WTC11 (cell line): ENCODE measurements around the gene COPS9. TPM values are rescaled to one million over a fixed set of nuclear protein-coding genes. Genes with fewer than 3 reads are reported as not detected.

Experiments used
- ATAC-seq: fragments of 200-7000 bp; cut with Tn5 transposase; 2 replicates; pipeline ENCODE4 v1.10.0; 2021; ENCODE audit warnings: mild to moderate bottlenecking, moderate library complexity
- CTCF ChIA-PET: fragments of 300-600 bp; sonication (Branson Sonifier 250); formaldehyde crosslinking; loops from one replicate; lab custom pipeline; 2021; ENCODE audit warnings: antibody characterized with exemption; lab: Charles Lee
- POLR2A ChIA-PET: fragments of 350-600 bp; sonication (Branson Sonifier 250); formaldehyde crosslinking; loops from one replicate; lab custom pipeline; 2021; ENCODE audit warnings: antibody characterized with exemption; lab: Charles Lee
- DNase-seq: peaks from one replicate; pipeline ENCODE4 v3.0.0; 2021; ENCODE audit warnings: low spot score
- H3K27ac Mint-ChIP-seq: 2 replicates; pipeline ENCODE4 v1.8.0; 2021; ENCODE audit warnings: mixed read lengths
- H3K27me3 Mint-ChIP-seq: 2 replicates; pipeline ENCODE4 v1.8.0; 2021; ENCODE audit warnings: low read depth, mild to moderate bottlenecking, moderate library complexity, mixed read lengths
- H3K36me3 Mint-ChIP-seq: 2 replicates; pipeline ENCODE4 v1.8.0; 2021; ENCODE audit warnings: mixed read lengths
- H3K4me1 Mint-ChIP-seq: 2 replicates; pipeline ENCODE4 v1.8.0; 2022; ENCODE audit warnings: mixed read lengths
- H3K4me3 Mint-ChIP-seq: 2 replicates; pipeline ENCODE4 v1.8.0; 2021; ENCODE audit warnings: mild to moderate bottlenecking, moderate library complexity, mixed read lengths
- H3K9me3 Mint-ChIP-seq: 2 replicates; pipeline ENCODE4 v1.8.0; 2021; ENCODE audit warnings: mixed read lengths
- E2F4 ChIP-seq: sonication (generic); formaldehyde crosslinking; IDR thresholded peaks from 2 replicates; pipeline ENCODE4 v1.8.1; 2022; ENCODE audit warnings: low read depth, mild to moderate bottlenecking, moderate library complexity, missing genetic modification reagents, borderline replicate concordance
- EMX1 ChIP-seq: fragments of 250-450 bp; sonication (Bioruptor Pico); IDR thresholded peaks from 2 replicates; pipeline ENCODE4 v1.8.0; 2021; ENCODE audit warnings: mild to moderate bottlenecking
- FOXJ3 ChIP-seq: sonication (generic); formaldehyde crosslinking; IDR thresholded peaks from 2 replicates; pipeline ENCODE4 v1.9.0; 2021; ENCODE audit warnings: missing genetic modification reagents, mild to moderate bottlenecking, borderline replicate concordance
- FOXK1 ChIP-seq: sonication (generic); formaldehyde crosslinking; IDR thresholded peaks from 2 replicates; pipeline ENCODE4 v1.8.0; 2022; ENCODE audit warnings: mild to moderate bottlenecking, moderate library complexity, missing genetic modification reagents
- GTF2I ChIP-seq: fragments of 250-450 bp; sonication (Bioruptor Pico); conservative IDR thresholded peaks from 2 replicates; pipeline ENCODE4 v1.4.0; 2021; ENCODE audit warnings: mild to moderate bottlenecking
- IRF1 ChIP-seq: sonication (generic); formaldehyde crosslinking; IDR thresholded peaks from 2 replicates; pipeline ENCODE4 v1.8.0; 2023; ENCODE audit warnings: missing genetic modification reagents
- KAT7 ChIP-seq: sonication (generic); formaldehyde crosslinking; IDR thresholded peaks from 2 replicates; pipeline ENCODE4 v1.8.1; 2023; ENCODE audit warnings: missing genetic modification reagents, mild to moderate bottlenecking, borderline replicate concordance
- NR1H2 ChIP-seq: sonication (generic); formaldehyde crosslinking; IDR thresholded peaks from 2 replicates; pipeline ENCODE4 v1.9.0; 2021; ENCODE audit warnings: mild to moderate bottlenecking, moderate library complexity, missing genetic modification reagents
- SMAD3 ChIP-seq: sonication (generic); formaldehyde crosslinking; IDR thresholded peaks from 2 replicates; pipeline ENCODE4 v1.8.0; 2022; ENCODE audit warnings: missing genetic modification reagents, mild to moderate bottlenecking, borderline replicate concordance
- SP1 ChIP-seq: sonication (generic); formaldehyde crosslinking; conservative IDR thresholded peaks from 2 replicates; pipeline ENCODE4 v1.8.1; 2022; ENCODE audit warnings: missing genetic modification reagents
- TEAD4 ChIP-seq: sonication (generic); formaldehyde crosslinking; IDR thresholded peaks from 2 replicates; pipeline ENCODE4 v1.8.0; 2022; ENCODE audit warnings: mild to moderate bottlenecking, missing genetic modification reagents
- ZNF121 ChIP-seq: sonication (generic); formaldehyde crosslinking; IDR thresholded peaks from 2 replicates; pipeline ENCODE4 v1.8.0; 2023; ENCODE audit warnings: missing genetic modification reagents
- ZNF396 ChIP-seq: fragments of 250-450 bp; sonication (Bioruptor Pico); IDR thresholded peaks from 2 replicates; pipeline ENCODE4 v1.8.0; 2021; ENCODE audit warnings: mild to moderate bottlenecking, moderate library complexity, borderline replicate concordance
- total RNA-seq: library from RNA; stranded (reverse); gene quantifications from 3 replicates; pipeline ENCODE4 v1.2.3, GENCODE V29; 2021
- TF ChIP-seq, protein P1 (sequence below): fragments of 250-450 bp; sonication (Bioruptor Pico); IDR thresholded peaks from 2 replicates; pipeline ENCODE4 v1.9.0; 2021; ENCODE audit warnings: mild to moderate bottlenecking, borderline replicate concordance
- TF ChIP-seq, protein P2 (sequence below): fragments of 250-450 bp; sonication (Bioruptor Pico); IDR thresholded peaks from 2 replicates; pipeline ENCODE4 v1.8.0; 2021; ENCODE audit warnings: mild to moderate bottlenecking
- TF ChIP-seq, protein P3 (sequence below): sonication (generic); formaldehyde crosslinking; IDR thresholded peaks from 2 replicates; pipeline ENCODE4 v1.8.1; 2023; ENCODE audit warnings: mild to moderate bottlenecking, missing genetic modification reagents
- TF ChIP-seq, protein P4 (sequence below): fragments of 250-450 bp; sonication (Bioruptor Pico); IDR thresholded peaks from 2 replicates; pipeline ENCODE4 v1.9.0; 2021; ENCODE audit warnings: mild to moderate bottlenecking
- TF ChIP-seq, protein P5 (sequence below): fragments of 250-450 bp; sonication (Bioruptor Pico); IDR thresholded peaks from 2 replicates; pipeline ENCODE4 v1.9.0; 2021; ENCODE audit warnings: mild to moderate bottlenecking
- TF ChIP-seq, protein P6 (sequence below): sonication (generic); formaldehyde crosslinking; IDR thresholded peaks from 2 replicates; pipeline ENCODE4 v1.8.1; 2022; ENCODE audit warnings: mild to moderate bottlenecking, moderate library complexity, missing genetic modification reagents
- TF ChIP-seq, protein P7 (sequence below): sonication (generic); formaldehyde crosslinking; IDR thresholded peaks from 2 replicates; pipeline ENCODE4 v1.8.1; 2022; ENCODE audit warnings: missing genetic modification reagents, borderline replicate concordance

The COPS9 gene
- total RNA-seq, 1 experiment from 2014 or later: 142 TPM

GRCh38 chr2:240136013-240136670, at the start of gene COPS9 (continued):
- TF ChIP-seq, protein P1, sequence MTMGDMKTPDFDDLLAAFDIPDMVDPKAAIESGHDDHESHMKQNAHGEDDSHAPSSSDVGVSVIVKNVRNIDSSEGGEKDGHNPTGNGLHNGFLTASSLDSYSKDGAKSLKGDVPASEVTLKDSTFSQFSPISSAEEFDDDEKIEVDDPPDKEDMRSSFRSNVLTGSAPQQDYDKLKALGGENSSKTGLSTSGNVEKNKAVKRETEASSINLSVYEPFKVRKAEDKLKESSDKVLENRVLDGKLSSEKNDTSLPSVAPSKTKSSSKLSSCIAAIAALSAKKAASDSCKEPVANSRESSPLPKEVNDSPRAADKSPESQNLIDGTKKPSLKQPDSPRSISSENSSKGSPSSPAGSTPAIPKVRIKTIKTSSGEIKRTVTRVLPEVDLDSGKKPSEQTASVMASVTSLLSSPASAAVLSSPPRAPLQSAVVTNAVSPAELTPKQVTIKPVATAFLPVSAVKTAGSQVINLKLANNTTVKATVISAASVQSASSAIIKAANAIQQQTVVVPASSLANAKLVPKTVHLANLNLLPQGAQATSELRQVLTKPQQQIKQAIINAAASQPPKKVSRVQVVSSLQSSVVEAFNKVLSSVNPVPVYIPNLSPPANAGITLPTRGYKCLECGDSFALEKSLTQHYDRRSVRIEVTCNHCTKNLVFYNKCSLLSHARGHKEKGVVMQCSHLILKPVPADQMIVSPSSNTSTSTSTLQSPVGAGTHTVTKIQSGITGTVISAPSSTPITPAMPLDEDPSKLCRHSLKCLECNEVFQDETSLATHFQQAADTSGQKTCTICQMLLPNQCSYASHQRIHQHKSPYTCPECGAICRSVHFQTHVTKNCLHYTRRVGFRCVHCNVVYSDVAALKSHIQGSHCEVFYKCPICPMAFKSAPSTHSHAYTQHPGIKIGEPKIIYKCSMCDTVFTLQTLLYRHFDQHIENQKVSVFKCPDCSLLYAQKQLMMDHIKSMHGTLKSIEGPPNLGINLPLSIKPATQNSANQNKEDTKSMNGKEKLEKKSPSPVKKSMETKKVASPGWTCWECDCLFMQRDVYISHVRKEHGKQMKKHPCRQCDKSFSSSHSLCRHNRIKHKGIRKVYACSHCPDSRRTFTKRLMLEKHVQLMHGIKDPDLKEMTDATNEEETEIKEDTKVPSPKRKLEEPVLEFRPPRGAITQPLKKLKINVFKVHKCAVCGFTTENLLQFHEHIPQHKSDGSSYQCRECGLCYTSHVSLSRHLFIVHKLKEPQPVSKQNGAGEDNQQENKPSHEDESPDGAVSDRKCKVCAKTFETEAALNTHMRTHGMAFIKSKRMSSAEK (CRISPR knock-in tag): no peak
- TF ChIP-seq, protein P2, sequence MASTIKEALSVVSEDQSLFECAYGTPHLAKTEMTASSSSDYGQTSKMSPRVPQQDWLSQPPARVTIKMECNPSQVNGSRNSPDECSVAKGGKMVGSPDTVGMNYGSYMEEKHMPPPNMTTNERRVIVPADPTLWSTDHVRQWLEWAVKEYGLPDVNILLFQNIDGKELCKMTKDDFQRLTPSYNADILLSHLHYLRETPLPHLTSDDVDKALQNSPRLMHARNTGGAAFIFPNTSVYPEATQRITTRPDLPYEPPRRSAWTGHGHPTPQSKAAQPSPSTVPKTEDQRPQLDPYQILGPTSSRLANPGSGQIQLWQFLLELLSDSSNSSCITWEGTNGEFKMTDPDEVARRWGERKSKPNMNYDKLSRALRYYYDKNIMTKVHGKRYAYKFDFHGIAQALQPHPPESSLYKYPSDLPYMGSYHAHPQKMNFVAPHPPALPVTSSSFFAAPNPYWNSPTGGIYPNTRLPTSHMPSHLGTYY (CRISPR knock-in tag): no peak
- TF ChIP-seq, protein P3, sequence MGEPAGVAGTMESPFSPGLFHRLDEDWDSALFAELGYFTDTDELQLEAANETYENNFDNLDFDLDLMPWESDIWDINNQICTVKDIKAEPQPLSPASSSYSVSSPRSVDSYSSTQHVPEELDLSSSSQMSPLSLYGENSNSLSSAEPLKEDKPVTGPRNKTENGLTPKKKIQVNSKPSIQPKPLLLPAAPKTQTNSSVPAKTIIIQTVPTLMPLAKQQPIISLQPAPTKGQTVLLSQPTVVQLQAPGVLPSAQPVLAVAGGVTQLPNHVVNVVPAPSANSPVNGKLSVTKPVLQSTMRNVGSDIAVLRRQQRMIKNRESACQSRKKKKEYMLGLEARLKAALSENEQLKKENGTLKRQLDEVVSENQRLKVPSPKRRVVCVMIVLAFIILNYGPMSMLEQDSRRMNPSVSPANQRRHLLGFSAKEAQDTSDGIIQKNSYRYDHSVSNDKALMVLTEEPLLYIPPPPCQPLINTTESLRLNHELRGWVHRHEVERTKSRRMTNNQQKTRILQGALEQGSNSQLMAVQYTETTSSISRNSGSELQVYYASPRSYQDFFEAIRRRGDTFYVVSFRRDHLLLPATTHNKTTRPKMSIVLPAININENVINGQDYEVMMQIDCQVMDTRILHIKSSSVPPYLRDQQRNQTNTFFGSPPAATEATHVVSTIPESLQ: no peak
- TF ChIP-seq ZNF121: no peak
- TF ChIP-seq NR1H2 (CRISPR knock-in tag): 0 out of 2 replicates have a peak, but pooled peaks have one; percentile 17
- TF ChIP-seq KAT7 (CRISPR knock-in tag): no peak

DNA sequence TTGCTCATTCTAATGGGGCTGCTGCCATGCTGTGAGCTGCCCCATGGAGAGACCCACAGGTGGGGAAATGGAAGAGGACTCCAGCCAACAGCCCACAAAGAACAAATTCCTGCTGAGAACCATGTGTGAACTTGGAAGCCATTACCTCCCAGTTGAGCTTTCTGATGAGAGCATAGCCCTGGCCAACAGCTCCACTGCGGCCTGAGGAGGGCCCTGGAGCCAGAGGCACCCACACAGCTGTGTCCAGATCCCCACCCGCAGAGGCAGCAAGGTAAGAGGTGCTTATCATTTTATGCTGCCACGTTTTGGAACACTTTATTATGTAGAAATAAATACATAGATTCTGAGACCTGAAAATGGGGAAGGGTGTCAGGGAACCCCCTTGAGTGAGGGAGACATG, 48.6 kb upstream of the COPS9 start:
- ChIA-PET CTCF (no interaction called here), POLR2A (no interaction called here)
- no peak overlapping the region for H3K4me3 Mint-ChIP-seq

More for the DNA sequence above, 48.6 kb upstream of the COPS9 start:
- ATAC-seq (no peak), DNase-seq (no peak)
- H3K4me1 Mint-ChIP-seq: no peaks in the 10 kb centered on the region
- TF ChIP-seq FOXK1 (CRISPR knock-in tag) (no peak), ZNF396 (CRISPR knock-in tag) (no peak), E2F4 (no peak), FOXJ3 (CRISPR knock-in tag) (no peak), GTF2I (CRISPR knock-in tag) (no peak), SP1 (CRISPR knock-in tag) (no peak), TEAD4 (CRISPR knock-in tag) (no peak), IRF1 (CRISPR knock-in tag) (no peak), SMAD3 (CRISPR knock-in tag) (no peak), NR1H2 (CRISPR knock-in tag) (no peak), EMX1 (CRISPR knock-in tag) (no peak)
- TF ChIP-seq, protein P4, sequence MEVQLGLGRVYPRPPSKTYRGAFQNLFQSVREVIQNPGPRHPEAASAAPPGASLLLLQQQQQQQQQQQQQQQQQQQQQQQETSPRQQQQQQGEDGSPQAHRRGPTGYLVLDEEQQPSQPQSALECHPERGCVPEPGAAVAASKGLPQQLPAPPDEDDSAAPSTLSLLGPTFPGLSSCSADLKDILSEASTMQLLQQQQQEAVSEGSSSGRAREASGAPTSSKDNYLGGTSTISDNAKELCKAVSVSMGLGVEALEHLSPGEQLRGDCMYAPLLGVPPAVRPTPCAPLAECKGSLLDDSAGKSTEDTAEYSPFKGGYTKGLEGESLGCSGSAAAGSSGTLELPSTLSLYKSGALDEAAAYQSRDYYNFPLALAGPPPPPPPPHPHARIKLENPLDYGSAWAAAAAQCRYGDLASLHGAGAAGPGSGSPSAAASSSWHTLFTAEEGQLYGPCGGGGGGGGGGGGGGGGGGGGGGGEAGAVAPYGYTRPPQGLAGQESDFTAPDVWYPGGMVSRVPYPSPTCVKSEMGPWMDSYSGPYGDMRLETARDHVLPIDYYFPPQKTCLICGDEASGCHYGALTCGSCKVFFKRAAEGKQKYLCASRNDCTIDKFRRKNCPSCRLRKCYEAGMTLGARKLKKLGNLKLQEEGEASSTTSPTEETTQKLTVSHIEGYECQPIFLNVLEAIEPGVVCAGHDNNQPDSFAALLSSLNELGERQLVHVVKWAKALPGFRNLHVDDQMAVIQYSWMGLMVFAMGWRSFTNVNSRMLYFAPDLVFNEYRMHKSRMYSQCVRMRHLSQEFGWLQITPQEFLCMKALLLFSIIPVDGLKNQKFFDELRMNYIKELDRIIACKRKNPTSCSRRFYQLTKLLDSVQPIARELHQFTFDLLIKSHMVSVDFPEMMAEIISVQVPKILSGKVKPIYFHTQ (CRISPR knock-in tag): no peak
- TF ChIP-seq, protein P5, sequence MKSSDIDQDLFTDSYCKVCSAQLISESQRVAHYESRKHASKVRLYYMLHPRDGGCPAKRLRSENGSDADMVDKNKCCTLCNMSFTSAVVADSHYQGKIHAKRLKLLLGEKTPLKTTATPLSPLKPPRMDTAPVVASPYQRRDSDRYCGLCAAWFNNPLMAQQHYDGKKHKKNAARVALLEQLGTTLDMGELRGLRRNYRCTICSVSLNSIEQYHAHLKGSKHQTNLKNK (CRISPR knock-in tag): no peak
- TF ChIP-seq, protein P6, sequence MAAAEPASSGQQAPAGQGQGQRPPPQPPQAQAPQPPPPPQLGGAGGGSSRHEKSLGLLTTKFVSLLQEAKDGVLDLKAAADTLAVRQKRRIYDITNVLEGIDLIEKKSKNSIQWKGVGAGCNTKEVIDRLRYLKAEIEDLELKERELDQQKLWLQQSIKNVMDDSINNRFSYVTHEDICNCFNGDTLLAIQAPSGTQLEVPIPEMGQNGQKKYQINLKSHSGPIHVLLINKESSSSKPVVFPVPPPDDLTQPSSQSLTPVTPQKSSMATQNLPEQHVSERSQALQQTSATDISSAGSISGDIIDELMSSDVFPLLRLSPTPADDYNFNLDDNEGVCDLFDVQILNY (CRISPR knock-in tag): no peak
- TF ChIP-seq, protein P7, sequence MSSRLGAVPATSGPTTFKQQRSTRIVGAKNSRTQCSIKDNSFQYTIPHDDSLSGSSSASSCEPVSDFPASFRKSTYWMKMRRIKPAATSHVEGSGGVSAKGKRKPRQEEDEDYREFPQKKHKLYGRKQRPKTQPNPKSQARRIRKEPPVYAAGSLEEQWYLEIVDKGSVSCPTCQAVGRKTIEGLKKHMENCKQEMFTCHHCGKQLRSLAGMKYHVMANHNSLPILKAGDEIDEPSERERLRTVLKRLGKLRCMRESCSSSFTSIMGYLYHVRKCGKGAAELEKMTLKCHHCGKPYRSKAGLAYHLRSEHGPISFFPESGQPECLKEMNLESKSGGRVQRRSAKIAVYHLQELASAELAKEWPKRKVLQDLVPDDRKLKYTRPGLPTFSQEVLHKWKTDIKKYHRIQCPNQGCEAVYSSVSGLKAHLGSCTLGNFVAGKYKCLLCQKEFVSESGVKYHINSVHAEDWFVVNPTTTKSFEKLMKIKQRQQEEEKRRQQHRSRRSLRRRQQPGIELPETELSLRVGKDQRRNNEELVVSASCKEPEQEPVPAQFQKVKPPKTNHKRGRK (CRISPR knock-in tag): no peak
- peaks cover 20% of the 10 kb centered on the region for H3K36me3 Mint-ChIP-seq
- peaks cover 39% of the 10 kb centered on the region for H3K9me3 Mint-ChIP-seq
- H3K27ac Mint-ChIP-seq: no peak overlapping the region
- H3K27me3 Mint-ChIP-seq: peaks cover 12% of the 10 kb centered on the region
